Erythroblast (primary cell): ENCODE data around the gene SNIP1.

Experiments used
- DNase-seq, 2 experiments: peaks; one replicate each; lab custom pipeline; 2025; lab: John Stamatoyannopoulos, UW
- GATA1 ChIP-seq: IDR thresholded peaks from 2 replicates; pipeline ENCODE4 v1.6.1; 2011; ENCODE audit warnings: low read depth, mild to moderate bottlenecking, control low read depth, low read length, moderate library complexity
- POLR2A ChIP-seq: IDR thresholded peaks from 2 replicates; pipeline ENCODE4 v1.6.1; 2011; ENCODE audit warnings: mild to moderate bottlenecking, low read length

The SNIP1 gene

GRCh38 chr1:37570528-37571334, 16.6 kb upstream of the SNIP1 start:
- no peak for DNase-seq
- TF ChIP-seq POLR2A: no peak
- TF ChIP-seq GATA1: no peak

GRCh38 chr1:37567023-37567422, 12.9 kb upstream of the SNIP1 start:
- TF ChIP-seq GATA1 (no peak), POLR2A (no peak)
- DNase-seq: no peak

DNA sequence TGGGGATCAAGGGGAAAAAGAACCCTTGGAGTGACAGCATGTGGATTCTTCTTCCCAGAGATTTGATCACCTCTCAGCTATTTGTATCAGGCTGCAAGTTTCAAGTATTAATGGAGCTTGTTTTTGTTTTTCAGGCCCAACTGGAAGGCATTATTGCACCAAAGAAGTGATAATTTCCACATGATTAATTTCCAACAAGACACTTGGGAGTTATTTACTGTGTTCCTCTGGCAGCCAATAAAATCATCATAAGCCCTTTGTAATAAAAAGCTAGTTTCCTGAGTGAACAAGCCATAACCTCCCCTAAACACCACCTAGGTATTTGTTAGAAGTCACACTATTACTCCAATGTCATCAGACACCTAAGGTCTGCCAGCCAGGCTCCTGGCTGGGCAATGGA, 10.8 kb upstream of the SNIP1 start:
- TF ChIP-seq POLR2A (no peak), GATA1 (no peak)
- no peak for DNase-seq

GRCh38 chr1:37562984-37563383, 8.9 kb upstream of the SNIP1 start:
- peak; percentile 32 to 60 for DNase-seq
- TF ChIP-seq POLR2A (no peak), GATA1 (no peak)

DNA sequence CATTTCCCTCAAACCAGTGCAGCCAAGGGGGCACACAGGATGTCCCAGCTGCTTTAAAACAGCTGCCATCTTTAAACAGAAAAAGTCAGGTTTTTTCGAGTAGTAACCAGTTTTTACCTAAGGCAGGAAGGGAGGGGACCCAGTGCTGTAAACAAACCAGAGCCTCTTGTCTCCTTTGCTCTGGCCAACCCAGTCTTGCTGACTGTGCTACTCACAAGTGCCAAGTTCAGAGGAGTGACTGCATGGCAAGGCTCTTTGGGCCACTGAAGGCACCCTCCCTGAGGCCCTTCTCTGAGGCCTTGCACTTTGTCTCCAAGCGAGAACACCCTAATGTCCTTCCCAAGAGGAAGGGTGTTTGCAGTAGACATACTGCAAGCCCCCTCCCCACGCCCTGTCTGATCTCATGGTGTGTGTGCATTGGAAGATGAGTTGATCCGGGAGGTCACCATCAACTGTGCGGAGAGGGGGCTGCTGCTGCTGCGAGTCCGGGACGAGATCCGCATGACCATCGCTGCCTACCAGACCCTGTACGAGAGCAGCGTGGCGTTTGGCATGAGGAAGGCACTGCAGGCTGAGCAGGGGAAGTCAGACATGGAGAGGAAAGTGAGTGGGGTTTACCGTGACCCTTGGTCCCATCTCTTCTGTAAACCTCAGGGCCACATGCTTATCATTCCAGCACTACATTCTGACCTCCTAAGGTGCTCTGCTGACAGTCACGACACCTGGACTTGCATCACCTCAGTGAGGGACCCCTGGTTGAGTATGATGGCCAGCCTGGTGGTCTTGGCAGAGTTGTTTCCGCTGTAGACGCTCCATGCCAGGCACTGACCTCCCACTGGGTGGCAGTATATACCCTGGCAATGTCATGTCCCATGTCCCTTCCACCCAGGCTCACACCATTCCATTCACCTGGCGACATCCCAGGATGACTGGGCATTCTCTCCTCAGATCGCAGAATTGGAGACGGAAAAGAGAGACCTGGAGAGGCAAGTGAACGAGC, 7.3 kb upstream of the SNIP1 start:
- no peak for TF ChIP-seq POLR2A
- no peak for TF ChIP-seq GATA1
- DNase-seq: peak; percentile 44 to 65

- DNase-seq: no peak
These were observed 6.5 kb upstream of the SNIP1 start for GRCh38 chr1:37560401-37561132.

DNA sequence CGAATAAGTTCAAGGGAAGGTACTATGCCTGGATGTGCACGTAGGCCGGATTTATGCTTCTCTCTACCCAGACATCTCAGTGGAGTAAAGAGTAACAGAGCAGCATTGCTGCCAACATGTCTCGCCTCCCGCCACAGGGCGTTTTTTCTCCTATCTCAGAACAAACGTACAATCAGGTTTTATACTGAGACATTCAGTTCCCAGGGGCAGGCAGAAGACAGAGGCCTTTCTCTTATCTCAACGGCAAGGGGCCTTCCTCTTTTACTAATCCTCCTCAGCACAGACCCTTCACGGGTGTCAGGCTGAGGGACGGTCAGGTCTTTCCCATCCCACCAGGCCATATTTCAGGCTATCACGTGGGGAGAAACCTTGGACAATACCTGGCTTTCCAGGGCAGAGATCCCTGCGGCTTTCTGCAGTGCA, 5.9 kb upstream of the SNIP1 start:
- DNase-seq: peak; percentile 34 to 76

More at GRCh38 chr1:37560401-37561132, 6.5 kb upstream of the SNIP1 start:
- no peak for TF ChIP-seq POLR2A
- no peak for TF ChIP-seq GATA1

- DNase-seq: no peak
- TF ChIP-seq GATA1: no peak
- no peak for TF ChIP-seq POLR2A
These were observed 5.0 kb upstream of the SNIP1 start for GRCh38 chr1:37559080-37559479.

DNA sequence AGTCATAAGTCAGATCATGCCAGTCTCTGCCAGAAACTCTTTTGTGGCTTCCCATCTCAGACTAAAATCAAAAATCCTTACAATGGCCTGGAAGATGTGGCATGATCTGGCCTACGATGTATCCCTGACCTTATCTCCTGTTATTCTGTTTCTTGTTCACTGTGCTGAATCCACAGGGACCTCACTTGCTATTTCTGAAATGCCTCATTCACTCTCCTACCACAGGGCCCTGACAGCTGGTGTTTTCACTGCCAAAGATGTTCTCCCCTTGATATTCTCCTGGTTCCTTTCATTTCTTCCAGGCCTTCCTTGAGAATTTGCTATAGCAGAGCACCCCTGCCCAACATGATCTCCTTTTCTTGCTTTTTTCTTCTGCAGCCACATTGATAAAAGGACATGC, 4.3 kb upstream of the SNIP1 start:
- no peak for DNase-seq
- TF ChIP-seq GATA1: no peak

- TF ChIP-seq GATA1: no peak
- TF ChIP-seq POLR2A: no peak
- no peak for DNase-seq
These were observed 3.3 kb upstream of the SNIP1 start for GRCh38 chr1:37557402-37557801.

DNA sequence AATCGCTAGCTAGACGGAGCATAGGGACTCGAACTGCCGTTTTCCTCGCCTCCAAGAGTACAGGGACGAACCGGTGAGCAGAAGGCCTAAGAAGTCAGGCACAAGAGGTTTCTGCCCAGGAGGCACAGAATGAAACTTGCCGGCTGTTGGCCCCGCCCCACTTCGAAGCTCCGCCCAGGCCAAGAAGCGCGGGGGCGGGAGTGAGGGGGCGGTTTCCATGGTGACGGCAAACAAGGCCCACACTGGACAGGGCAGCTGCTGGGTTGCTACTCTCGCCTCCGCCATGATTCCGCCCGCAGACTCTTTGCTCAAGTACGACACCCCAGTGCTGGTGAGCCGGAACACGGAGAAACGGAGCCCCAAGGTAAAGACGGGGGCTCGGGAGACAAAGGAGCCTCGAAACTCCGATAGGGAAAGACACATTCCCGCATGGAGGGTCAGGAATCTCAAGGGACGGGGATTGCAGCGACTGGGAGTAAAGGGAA, 2.7 kb upstream of the SNIP1 start, which contains the start of gene DNALI1:
DNALI1 (plus strand) TSS at position 229 of the 485 bp plus-strand sequence; CDS start at position 284, 55 bp downstream.
- TF ChIP-seq GATA1: no peak
- TF ChIP-seq POLR2A: no peak
- peak; percentile 82 to 89 for DNase-seq

DNA sequence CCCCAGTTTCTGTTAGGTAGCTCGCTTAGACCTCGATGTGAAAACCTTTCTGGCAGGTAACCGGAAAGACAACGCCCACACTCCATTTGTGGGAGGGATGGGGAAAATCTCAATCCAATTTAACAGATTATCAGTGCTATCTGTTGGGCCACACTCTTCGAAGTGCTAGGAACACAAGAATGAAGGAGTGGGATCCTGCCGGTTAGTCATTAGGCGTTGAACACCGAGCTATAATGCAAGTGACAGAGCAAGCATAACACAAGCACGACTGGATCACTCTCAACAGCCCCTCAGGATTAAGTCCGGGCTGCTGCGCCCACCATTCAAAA, 531 bp downstream of the SNIP1 start:
- TF ChIP-seq GATA1 (no peak), POLR2A (no peak)
- peak; percentile 49 to 66 for DNase-seq

DNA sequence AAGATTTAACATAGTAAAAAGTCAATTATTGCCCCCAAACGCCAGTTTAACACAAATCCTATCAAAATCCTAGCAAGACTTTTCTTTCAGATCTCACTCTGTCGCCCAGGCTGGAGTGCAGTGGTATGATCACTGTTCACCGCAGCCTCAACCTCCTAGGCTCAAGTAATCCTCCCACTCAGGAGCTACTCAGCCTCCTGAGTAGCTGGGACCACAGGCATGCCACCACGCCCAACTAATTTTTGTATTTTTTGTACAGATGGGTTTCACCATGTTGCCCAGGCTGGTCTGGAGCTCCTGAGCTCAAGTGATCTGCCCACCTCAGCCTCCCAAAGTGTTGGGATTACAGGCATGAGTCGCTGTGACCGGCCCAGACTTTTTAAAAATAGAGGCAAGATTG, 4.8 kb downstream of the SNIP1 start:
- TF ChIP-seq GATA1: no peak
- no peak for TF ChIP-seq POLR2A

More for the DNA sequence above, 4.8 kb downstream of the SNIP1 start:
- DNase-seq: no peak
